RPMI8226 (cell line): ENCODE data around the gene MOV10L1.
"Not testable (repeated sequence)": the region's sequence is repeated elsewhere in the genome, so short reads cannot be mapped to it uniquely, and the experiment has no call there.

ENCODE experiments used
- DNase-seq: peaks from one replicate; pipeline ENCODE4 v3.0.0-alpha.2; 2015

MOV10L1 gene

DNA sequence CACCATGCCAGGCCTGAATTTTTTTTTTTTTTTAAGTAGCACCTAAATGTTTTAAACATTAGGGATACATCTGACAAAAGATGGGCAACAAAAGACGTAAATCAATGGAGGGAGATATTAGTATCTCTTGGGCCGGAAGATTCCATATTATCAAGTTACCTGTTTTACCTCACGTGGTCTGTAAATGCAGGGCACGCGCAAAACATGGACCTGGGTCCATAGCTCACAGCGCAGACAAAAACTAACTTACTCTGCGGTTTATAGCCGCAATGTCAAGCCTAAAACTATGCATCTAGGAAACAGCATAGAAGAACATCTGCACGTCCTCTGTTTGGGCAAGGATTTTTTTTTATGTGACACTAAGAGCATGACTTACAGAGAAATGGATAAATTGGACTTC is 49.2 kb downstream of the MOV10L1 start:
- DNase-seq: no peak

DNA sequence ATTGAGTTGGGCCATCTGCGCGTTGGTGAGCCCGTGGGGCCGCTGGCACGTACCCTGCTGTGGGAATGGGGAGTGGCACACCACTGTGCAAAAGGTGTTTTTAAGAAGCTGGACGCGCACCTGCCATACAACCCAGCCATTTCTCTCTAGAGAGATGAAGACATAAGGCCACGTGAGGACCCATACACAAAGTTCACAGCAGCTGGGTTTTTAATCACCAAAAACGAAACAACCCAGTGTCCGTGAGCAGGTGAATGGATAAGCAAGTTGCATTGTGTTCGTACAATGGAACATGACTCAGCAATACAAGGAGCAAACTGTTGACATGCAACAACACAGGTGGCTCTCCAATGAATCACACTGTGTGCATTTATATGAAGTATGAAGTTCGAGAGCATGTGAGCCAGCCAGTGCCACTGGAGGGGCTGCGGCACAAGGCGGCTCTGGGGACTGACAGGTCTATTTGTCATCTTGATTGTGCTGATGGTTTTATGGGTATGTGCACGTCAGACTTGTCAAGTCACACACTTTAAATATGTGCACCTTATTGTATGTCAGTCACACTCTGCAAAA is 50.1 kb downstream of the MOV10L1 start:
- peak; percentile 94 for DNase-seq

DNA sequence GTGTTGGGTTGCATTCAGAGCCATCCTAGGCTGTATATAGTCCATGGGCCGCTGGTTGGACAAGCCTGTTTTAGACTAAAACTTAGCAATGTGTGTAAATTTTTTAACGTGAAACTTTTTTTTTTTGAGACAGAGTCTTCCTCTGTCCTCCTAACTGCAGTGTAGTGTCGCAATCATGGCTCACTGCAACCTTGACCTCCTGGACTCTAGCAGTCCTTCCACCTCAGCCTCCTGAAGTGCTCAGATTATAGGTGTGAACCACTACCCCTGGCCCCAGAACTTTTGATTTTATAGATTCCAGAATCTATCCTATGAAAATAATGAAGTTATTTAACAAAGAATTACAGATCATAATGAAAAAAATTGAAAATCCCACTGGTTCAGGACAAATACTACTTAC is 50.8 kb downstream of the MOV10L1 start:
- no peak for DNase-seq

GRCh38 chr22:50141462-50141861 is 51.7 kb downstream of the MOV10L1 start:
- no peak for DNase-seq

DNA sequence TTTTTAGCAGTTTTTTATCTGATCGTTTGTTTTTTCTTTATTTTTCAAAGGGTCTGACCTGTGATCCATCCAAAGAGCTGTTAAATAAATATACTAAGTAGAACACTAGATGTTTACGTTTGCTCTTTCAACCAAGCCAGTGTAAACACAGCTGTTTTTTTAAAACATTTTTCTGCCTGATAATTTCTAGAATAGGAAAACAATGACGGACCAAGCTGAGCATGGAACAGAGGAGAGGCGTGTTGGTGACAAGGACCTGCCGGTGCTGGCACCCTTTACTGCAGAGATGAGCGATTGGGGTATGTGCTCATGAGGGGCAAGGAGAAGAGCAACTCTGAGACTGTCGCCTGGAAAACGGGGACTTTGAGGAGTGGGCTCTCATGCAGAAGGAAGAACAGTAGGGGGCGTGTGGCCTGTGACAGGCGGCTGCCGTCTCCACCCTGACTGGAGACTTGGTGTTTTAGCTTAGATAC is 52.1 kb downstream of the MOV10L1 start:
- no peak for DNase-seq

- no peak for DNase-seq
Measured at GRCh38 chr22:50143096-50143495, 53.3 kb downstream of the MOV10L1 start.

GRCh38 chr22:50144005-50144614 is 54.3 kb downstream of the MOV10L1 start:
- DNase-seq: no peak

- DNase-seq: no peak
Measured at GRCh38 chr22:50145721-50146438, 56.1 kb downstream of the MOV10L1 start.

- DNase-seq: peak; percentile 77
Measured at GRCh38 chr22:50146439-50147238, 56.8 kb downstream of the MOV10L1 start.

GRCh38 chr22:50147258-50148165 is 57.7 kb downstream of the MOV10L1 start:
- DNase-seq: not testable (repeated sequence)

DNA sequence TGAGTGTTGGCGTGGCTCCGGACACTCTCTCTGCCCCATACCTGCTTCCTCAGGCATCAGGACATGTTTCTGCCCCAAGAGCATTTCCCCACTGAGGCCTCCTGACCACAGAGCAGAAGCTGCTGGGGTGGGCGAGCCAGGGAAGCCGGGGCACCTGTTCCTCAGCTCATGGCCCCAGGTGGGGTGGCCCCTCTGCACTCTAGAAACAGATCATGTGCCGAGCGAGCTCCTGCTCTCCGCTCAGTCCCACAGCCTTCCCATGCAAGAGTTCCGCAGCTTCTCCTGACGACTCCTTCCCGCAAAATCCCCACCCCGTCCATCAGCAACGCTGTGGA is 58.3 kb downstream of the MOV10L1 start:
- DNase-seq: no peak

DNA sequence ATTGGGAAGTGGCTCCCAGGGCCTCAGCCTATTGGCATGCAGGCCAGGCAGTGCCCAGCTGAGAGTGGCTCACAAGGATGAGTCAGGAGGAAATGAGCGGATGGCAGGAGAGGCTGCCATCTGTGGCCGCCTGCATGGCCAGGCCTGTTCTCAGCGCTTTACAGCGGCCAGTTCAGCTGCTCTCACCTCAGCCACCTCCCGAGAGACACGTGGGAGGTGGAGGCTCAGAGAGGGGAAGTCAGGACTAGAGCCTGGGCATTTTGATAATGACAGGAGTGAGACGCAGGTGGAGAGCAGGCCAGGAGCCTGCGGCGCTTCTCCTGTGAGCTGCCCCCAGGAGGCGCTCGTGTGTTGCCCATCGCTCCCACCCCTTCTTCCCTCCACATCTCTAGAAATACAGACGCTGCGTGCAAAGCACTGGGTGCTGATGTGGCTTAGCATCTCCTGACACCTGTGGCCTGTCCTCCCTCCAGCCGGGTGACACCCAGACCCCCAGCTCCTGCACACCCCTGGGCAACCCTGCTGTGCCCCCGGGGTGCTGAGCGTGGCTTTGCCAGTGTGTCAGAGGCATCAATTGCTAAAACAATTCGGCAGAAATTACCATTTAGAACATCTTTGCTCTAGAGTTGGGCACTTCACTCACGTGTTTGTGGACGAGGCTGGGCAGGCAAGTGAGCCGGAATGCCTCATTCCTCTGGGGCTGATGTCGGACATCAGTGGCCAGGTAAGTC is 59.4 kb downstream of the MOV10L1 start:
- DNase-seq: peak; percentile 87

DNA sequence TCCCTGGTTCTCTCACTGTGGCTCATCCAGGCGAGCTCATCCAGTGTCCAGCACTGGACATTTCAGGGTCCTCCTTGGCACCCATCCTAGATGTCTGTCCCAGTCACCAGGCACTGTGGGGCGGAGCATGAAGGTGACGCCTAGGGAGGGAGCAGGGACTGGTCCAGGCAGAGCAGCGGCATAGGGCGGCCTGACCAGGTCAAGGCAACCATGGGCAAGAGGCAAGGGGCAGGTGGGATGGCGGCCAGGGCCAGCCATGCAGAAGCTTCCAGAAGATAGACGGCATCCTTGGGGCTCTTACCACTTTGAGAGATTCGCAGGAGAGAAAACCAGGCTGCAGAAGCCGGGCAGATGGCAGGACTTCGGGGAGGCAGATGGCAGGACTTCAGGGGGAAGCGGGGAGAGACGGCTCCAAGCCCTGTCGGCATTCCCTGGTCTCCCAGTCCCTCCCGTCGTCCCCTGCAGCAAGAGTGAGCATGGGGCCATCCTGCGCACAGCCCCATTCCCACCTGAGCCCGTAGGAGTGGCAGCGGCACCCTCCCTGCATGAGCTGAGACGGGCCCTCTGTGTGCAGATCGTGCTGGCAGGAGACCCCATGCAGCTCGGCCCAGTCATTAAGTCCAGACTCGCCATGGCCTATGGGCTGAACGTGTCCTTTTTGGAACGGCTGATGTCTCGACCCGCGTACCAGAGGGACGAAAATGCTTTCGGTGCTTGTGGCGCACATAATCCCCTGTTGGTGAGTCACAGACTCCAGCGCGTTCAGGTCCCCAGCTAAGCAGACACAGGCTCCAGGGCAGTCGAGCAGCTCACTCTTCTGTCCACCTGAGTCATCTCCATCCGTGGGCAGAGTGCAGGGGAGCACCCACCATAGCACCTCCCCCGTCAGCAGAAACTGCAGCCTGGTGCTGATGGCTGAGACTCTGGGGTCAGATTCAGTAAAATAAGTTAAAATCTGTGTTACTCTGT is 60.6 kb downstream of the MOV10L1 start:
- no peak for DNase-seq

GRCh38 chr22:50151571-50152537 is 62.0 kb downstream of the MOV10L1 start:
- DNase-seq: no peak

- no peak for DNase-seq
Measured at GRCh38 chr22:50153056-50153755, 63.4 kb downstream of the MOV10L1 start.

- no peak for DNase-seq
Measured at GRCh38 chr22:50153756-50154140, 63.9 kb downstream of the MOV10L1 start.

DNA sequence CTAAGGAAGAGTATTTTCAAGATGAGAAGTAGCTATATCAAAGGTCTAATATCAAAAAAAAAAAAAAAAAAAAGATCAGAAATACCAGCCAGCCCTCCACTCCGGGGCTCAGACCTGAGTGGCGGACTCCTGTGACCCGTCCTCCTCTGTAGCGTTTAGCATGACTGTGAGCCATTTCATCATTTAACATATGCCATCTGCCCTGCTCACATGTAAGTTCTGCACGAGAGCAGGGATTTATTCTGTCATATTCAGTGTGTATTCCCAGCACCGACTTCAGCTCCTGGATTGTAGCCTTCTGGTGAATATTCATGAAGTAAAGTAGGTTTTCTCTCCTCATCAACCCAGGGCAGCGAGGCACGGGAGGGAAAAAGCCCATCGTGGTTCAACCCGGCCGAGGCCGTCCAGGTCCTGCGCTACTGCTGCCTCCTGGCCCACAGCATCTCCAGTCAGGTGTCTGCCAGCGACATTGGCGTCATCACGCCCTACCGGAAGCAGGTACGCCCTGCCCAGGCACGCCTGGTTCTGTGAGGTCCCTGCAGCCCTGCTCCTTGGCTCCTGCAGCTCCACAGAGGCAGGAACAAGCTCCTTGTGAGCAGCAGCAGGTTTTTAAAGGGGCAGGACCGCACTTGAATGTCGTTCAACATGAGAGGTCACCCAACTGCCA is 68.0 kb downstream of the MOV10L1 start:
- no peak for DNase-seq

DNA sequence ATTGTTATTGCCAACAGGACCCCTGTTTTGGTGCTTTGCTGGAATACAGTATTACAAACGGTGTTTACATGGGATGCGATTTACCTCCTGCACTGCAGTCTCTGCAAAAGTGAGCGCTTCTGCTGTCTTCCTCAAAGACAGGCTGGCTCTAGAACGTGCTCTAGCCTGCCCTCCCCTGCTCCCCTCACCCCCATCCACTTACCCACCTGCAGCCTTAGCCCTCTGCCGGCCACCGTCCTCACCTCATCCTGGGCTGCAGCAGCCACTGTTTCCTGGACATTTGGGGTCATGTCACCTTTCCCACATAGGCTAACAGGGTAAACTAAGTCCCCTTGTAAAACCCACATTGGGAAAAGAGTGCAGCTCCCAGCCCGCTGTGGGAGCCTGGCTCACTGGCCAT is 71.1 kb downstream of the MOV10L1 start:
- no peak for DNase-seq
